Measurements from ENCODE around the gene MPDZ.

GRCh38 chr9:13142776-13143175 lies 136.7 kb downstream of the MPDZ start:
- TF ChIP-seq CTCF (IDR thresholded peaks at IDR 0.05; ENCODE audit: insufficient read depth, low read length, poor library complexity, severe bottlenecking): no peak
- no peak for TF ChIP-seq EZH2phosphoT487 (conservative IDR thresholded peaks at IDR 0.05; ENCODE audit: low read length)

All from SU-DHL-6 (cell line).